GM19455 (cell line): ENCODE measurements around the gene ZFAND2A.

Source experiments
- ATAC-seq: cut with Tn5 transposase; IDR thresholded peaks from one replicate; pipeline ENCODE4 v1.9.1; 2021; ENCODE audit not compliant: unreplicated experiment

ZFAND2A gene

GRCh38 chr7:1110358-1110757 lies 49.6 kb downstream of the ZFAND2A start:
- no peak for ATAC-seq

- no peak for ATAC-seq
Observed at GRCh38 chr7:1109581-1110310, 50.2 kb downstream of the ZFAND2A start.

- no peak for ATAC-seq
Observed at GRCh38 chr7:1108264-1108920, 51.6 kb downstream of the ZFAND2A start.

GRCh38 chr7:1106793-1107421 lies 53.1 kb downstream of the ZFAND2A start:
- ATAC-seq = no peak

GRCh38 chr7:1106063-1106792 lies 53.8 kb downstream of the ZFAND2A start:
- ATAC-seq = no peak

- ATAC-seq = no peak
Observed at GRCh38 chr7:1105189-1105588, 54.8 kb downstream of the ZFAND2A start.

- no peak for ATAC-seq
Observed at GRCh38 chr7:1104516-1105179, 55.3 kb downstream of the ZFAND2A start.

GRCh38 chr7:1103789-1104515 lies 56.0 kb downstream of the ZFAND2A start:
- ATAC-seq = no peak

GRCh38 chr7:1103009-1103788 lies 56.8 kb downstream of the ZFAND2A start:
- no peak for ATAC-seq
